ENCODE results near the gene SDK1.
A peak's percentile ranks its signal among the peaks of the same experiment; 100 is the strongest.

The SDK1 gene

GRCh38 chr7:4279216-4279615 is 978.2 kb downstream of the SDK1 start:
- no peak overlapping the region for H2AFZ ChIP-seq (ENCODE audit: low read depth, low read length)
- peaks cover 2% of the 10 kb centered on the region for H3K4me1 ChIP-seq (ENCODE audit: control insufficient read depth, insufficient read depth, low read depth, low read length)
- H3K9me3 ChIP-seq (ENCODE audit: control insufficient read depth, low read length): peaks cover 8% of the 10 kb centered on the region
- H3K18ac ChIP-seq (ENCODE audit: low read depth in 1 of 2, low read length in 2 of 2): no peak overlapping the region
- H3K4me3 ChIP-seq (ENCODE audit: insufficient read depth in 1 of 2, low read depth in 1 of 2, low read length in 2 of 2): no peak overlapping the region
- WGBS: 44% methylated on average over 1 of the region's 3 CpGs
- no peaks in the 10 kb centered on the region for H3K36me3 ChIP-seq (ENCODE audit: control insufficient read depth in 1 of 2, insufficient read depth in 2 of 2, low read depth in 1 of 2, low read length in 2 of 2)
- no peak overlapping the region for H3K9ac ChIP-seq (ENCODE audit: low read length)
- H2BK5ac ChIP-seq (ENCODE audit: low read depth, low read length, poor library complexity, severe bottlenecking): no peak overlapping the region
- H3K23ac ChIP-seq (ENCODE audit: low read length in 2 of 2): no peak overlapping the region
- H3K4ac ChIP-seq (ENCODE audit: low read depth in 1 of 2, low read length in 2 of 2): no peak overlapping the region
- no peak overlapping the region for H2BK120ac ChIP-seq (ENCODE audit: low read depth, low read length)
- no peak overlapping the region for H2BK15ac ChIP-seq (ENCODE audit: low read depth, poor library complexity, severe bottlenecking)
- H3K27ac ChIP-seq (ENCODE audit: low read length, poor library complexity, severe bottlenecking): no peak overlapping the region
- no peak overlapping the region for H3K4me2 ChIP-seq (ENCODE audit: low read length, poor library complexity, severe bottlenecking)
- no peaks in the 10 kb centered on the region for H3K79me1 ChIP-seq (replicated peaks; ENCODE audit: low read length, poor library complexity, severe bottlenecking)
- no peak overlapping the region for H2AK5ac ChIP-seq (ENCODE audit: low read length, severe bottlenecking)
- H3K14ac ChIP-seq (ENCODE audit: low read length in 2 of 2): no peak overlapping the region
- no peak overlapping the region for H2BK12ac ChIP-seq (ENCODE audit: low read length in 2 of 2)
- no peak overlapping the region for H4K8ac ChIP-seq (ENCODE audit: low read length)
- no peak overlapping the region for H4K91ac ChIP-seq (ENCODE audit: low read length)
- no peaks in the 10 kb centered on the region for H3K27me3 ChIP-seq (ENCODE audit: control insufficient read depth in 1 of 2, insufficient read depth in 1 of 2, low read length in 2 of 2)
- DNase-seq: no peak

- DNase-seq: no peak
- H3K79me1 ChIP-seq (replicated peaks; ENCODE audit: low read length, poor library complexity, severe bottlenecking): no peaks in the 10 kb centered on the region
- H2BK120ac ChIP-seq (ENCODE audit: low read depth, low read length): no peak overlapping the region
- H3K27me3 ChIP-seq (ENCODE audit: control insufficient read depth in 1 of 2, insufficient read depth in 1 of 2, low read length in 2 of 2): no peaks in the 10 kb centered on the region
- no peak overlapping the region for H2BK5ac ChIP-seq (ENCODE audit: low read depth, low read length, poor library complexity, severe bottlenecking)
- peaks cover 5% of the 10 kb centered on the region for H3K9me3 ChIP-seq (ENCODE audit: control insufficient read depth, low read length)
- WGBS: 67% methylated on average over 9 of the region's 9 CpGs
- no peak overlapping the region for H2AFZ ChIP-seq (ENCODE audit: low read depth, low read length)
- H3K18ac ChIP-seq (ENCODE audit: low read depth in 1 of 2, low read length in 2 of 2): no peak overlapping the region
- no peak overlapping the region for H2AK5ac ChIP-seq (ENCODE audit: low read length, severe bottlenecking)
- H3K4me3 ChIP-seq (ENCODE audit: insufficient read depth in 1 of 2, low read depth in 1 of 2, low read length in 2 of 2): no peak overlapping the region
- peaks cover 2% of the 10 kb centered on the region for H3K4me1 ChIP-seq (ENCODE audit: control insufficient read depth, insufficient read depth, low read depth, low read length)
- H4K91ac ChIP-seq (ENCODE audit: low read length): no peak overlapping the region
- H2BK12ac ChIP-seq (ENCODE audit: low read length in 2 of 2): no peak overlapping the region
- H3K9ac ChIP-seq (ENCODE audit: low read length): no peak overlapping the region
- H3K4ac ChIP-seq (ENCODE audit: low read depth in 1 of 2, low read length in 2 of 2): no peak overlapping the region
- H4K8ac ChIP-seq (ENCODE audit: low read length): no peak overlapping the region
- H3K23ac ChIP-seq (ENCODE audit: low read length in 2 of 2): no peak overlapping the region
- H2BK15ac ChIP-seq (ENCODE audit: low read depth, poor library complexity, severe bottlenecking): no peak overlapping the region
- no peak overlapping the region for H3K14ac ChIP-seq (ENCODE audit: low read length in 2 of 2)
- no peak overlapping the region for H3K4me2 ChIP-seq (ENCODE audit: low read length, poor library complexity, severe bottlenecking)
- H3K36me3 ChIP-seq (ENCODE audit: control insufficient read depth in 1 of 2, insufficient read depth in 2 of 2, low read depth in 1 of 2, low read length in 2 of 2): no peaks in the 10 kb centered on the region
- no peak overlapping the region for H3K27ac ChIP-seq (ENCODE audit: low read length, poor library complexity, severe bottlenecking)
Measured at GRCh38 chr7:4281231-4281993, 980.4 kb downstream of the SDK1 start.

GRCh38 chr7:4282434-4283223 is 981.6 kb downstream of the SDK1 start:
- peak overlapping the region in 1 of 2 experiments; percentile 14 for H3K23ac ChIP-seq (ENCODE audit: low read length in 2 of 2)
- H3K4ac ChIP-seq (ENCODE audit: low read depth in 1 of 2, low read length in 2 of 2): no peak overlapping the region
- H3K27ac ChIP-seq (ENCODE audit: low read length, poor library complexity, severe bottlenecking): no peak overlapping the region
- no peak overlapping the region for H4K8ac ChIP-seq (ENCODE audit: low read length)
- H3K4me3 ChIP-seq (ENCODE audit: insufficient read depth in 1 of 2, low read depth in 1 of 2, low read length in 2 of 2): no peak overlapping the region
- H3K14ac ChIP-seq (ENCODE audit: low read length in 2 of 2): no peak overlapping the region
- H2BK15ac ChIP-seq (ENCODE audit: low read depth, poor library complexity, severe bottlenecking): no peak overlapping the region
- H2AFZ ChIP-seq (ENCODE audit: low read depth, low read length): no peak overlapping the region
- H3K36me3 ChIP-seq (ENCODE audit: control insufficient read depth in 1 of 2, insufficient read depth in 2 of 2, low read depth in 1 of 2, low read length in 2 of 2): no peaks in the 10 kb centered on the region
- H3K4me1 ChIP-seq (ENCODE audit: control insufficient read depth, insufficient read depth, low read depth, low read length): peaks cover 2% of the 10 kb centered on the region
- H3K9ac ChIP-seq (ENCODE audit: low read length): no peak overlapping the region
- H3K79me1 ChIP-seq (replicated peaks; ENCODE audit: low read length, poor library complexity, severe bottlenecking): no peaks in the 10 kb centered on the region
- no peak overlapping the region for H3K18ac ChIP-seq (ENCODE audit: low read depth in 1 of 2, low read length in 2 of 2)
- no peaks in the 10 kb centered on the region for H3K27me3 ChIP-seq (ENCODE audit: control insufficient read depth in 1 of 2, insufficient read depth in 1 of 2, low read length in 2 of 2)
- DNase-seq: no peak
- no peak overlapping the region for H2BK5ac ChIP-seq (ENCODE audit: low read depth, low read length, poor library complexity, severe bottlenecking)
- H3K4me2 ChIP-seq (ENCODE audit: low read length, poor library complexity, severe bottlenecking): no peak overlapping the region
- peaks cover 5% of the 10 kb centered on the region for H3K9me3 ChIP-seq (ENCODE audit: control insufficient read depth, low read length)
- H2BK12ac ChIP-seq (ENCODE audit: low read length in 2 of 2): no peak overlapping the region
- H4K91ac ChIP-seq (ENCODE audit: low read length): no peak overlapping the region
- WGBS: 89% methylated on average over 14 of the region's 14 CpGs
- no peak overlapping the region for H2BK120ac ChIP-seq (ENCODE audit: low read depth, low read length)
- no peak overlapping the region for H2AK5ac ChIP-seq (ENCODE audit: low read length, severe bottlenecking)

- Histone ChIP-seq H2BK12ac (ENCODE audit: low read length in 2 of 2) (no peak overlapping the region), H3K36me3 (ENCODE audit: control insufficient read depth in 1 of 2, insufficient read depth in 2 of 2, low read depth in 1 of 2, low read length in 2 of 2) (no peaks in the 10 kb centered on the region), H3K18ac (ENCODE audit: low read depth in 1 of 2, low read length in 2 of 2) (no peak overlapping the region), H3K4me2 (ENCODE audit: low read length, poor library complexity, severe bottlenecking) (no peak overlapping the region), H3K4me1 (ENCODE audit: control insufficient read depth, insufficient read depth, low read depth, low read length) (peaks cover 2% of the 10 kb centered on the region), H3K27ac (ENCODE audit: low read length, poor library complexity, severe bottlenecking) (no peak overlapping the region), H3K14ac (ENCODE audit: low read length in 2 of 2) (no peak overlapping the region), H2AFZ (ENCODE audit: low read depth, low read length) (no peak overlapping the region), H2BK120ac (ENCODE audit: low read depth, low read length) (no peak overlapping the region), H3K9ac (ENCODE audit: low read length) (no peak overlapping the region), H3K23ac (ENCODE audit: low read length in 2 of 2) (no peak overlapping the region), H3K4ac (ENCODE audit: low read depth in 1 of 2, low read length in 2 of 2) (no peak overlapping the region), H3K79me1 (replicated peaks; ENCODE audit: low read length, poor library complexity, severe bottlenecking) (no peaks in the 10 kb centered on the region), H4K8ac (ENCODE audit: low read length) (no peak overlapping the region), H3K27me3 (ENCODE audit: control insufficient read depth in 1 of 2, insufficient read depth in 1 of 2, low read length in 2 of 2) (no peaks in the 10 kb centered on the region), H2AK5ac (ENCODE audit: low read length, severe bottlenecking) (no peak overlapping the region), H2BK5ac (ENCODE audit: low read depth, low read length, poor library complexity, severe bottlenecking) (no peak overlapping the region), H4K91ac (ENCODE audit: low read length) (no peak overlapping the region), H3K4me3 (ENCODE audit: insufficient read depth in 1 of 2, low read depth in 1 of 2, low read length in 2 of 2) (no peak overlapping the region), H3K9me3 (ENCODE audit: control insufficient read depth, low read length) (peaks cover 6% of the 10 kb centered on the region), H2BK15ac (ENCODE audit: low read depth, poor library complexity, severe bottlenecking) (no peak overlapping the region)
- no peak for DNase-seq
- WGBS: 87% methylated on average over 9 of the region's 9 CpGs
Measured at GRCh38 chr7:4286351-4286750, 985.3 kb downstream of the SDK1 start.

Data from mesenchymal stem cell (in vitro differentiated cells and primary cell).